HG03095 (cell line): ENCODE measurements around the gene SRPK1.

Source experiments
- ATAC-seq: cut with Tn5 transposase; IDR thresholded peaks from one replicate; pipeline ENCODE4 v1.9.1; 2021; ENCODE audit warnings: moderate library complexity; ENCODE audit not compliant: unreplicated experiment

Gene SRPK1

DNA sequence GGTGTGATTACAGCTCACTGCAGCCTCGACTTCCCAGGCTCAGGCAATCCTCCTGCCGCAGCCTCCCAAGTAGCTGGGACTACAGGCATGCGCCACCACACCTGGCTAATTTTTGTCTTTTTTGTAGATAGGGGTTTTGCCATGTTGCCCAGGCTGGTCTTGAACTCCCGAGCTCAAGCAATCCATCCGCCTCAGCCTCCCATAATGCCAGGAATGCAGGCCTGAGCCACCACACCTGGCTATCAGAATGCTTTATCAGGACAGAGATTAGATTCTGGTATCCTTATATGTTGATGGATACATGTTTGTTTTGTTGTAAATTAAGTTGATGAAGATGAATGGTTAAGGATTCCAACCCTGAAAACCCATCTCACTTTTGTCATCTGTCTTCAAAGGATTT, 91.6 kb downstream of the SRPK1 start:
- no peak for ATAC-seq

- no peak for ATAC-seq
These were observed 96.2 kb downstream of the SRPK1 start for GRCh38 chr6:35824552-35825192.

- no peak for ATAC-seq
These were observed 97.3 kb downstream of the SRPK1 start for GRCh38 chr6:35823601-35824000.

DNA sequence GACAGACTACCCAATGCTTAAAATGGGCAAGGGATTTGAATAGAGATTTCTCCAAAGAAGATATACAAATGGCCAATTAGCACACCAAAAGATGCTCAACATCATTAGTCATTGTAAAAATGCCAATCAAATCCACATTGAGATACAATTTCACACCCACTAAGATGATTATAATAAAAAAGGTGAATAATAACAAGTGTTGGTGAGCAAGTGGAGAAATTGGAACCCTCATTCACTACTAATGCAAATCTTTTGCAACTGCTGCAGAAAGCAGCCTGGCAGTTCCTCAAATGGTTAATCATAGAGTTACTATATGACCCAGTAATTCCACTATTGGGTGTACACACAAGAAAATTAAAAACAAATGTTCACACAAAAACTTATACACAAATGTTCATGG, 103.4 kb downstream of the SRPK1 start:
- ATAC-seq: no peak

DNA sequence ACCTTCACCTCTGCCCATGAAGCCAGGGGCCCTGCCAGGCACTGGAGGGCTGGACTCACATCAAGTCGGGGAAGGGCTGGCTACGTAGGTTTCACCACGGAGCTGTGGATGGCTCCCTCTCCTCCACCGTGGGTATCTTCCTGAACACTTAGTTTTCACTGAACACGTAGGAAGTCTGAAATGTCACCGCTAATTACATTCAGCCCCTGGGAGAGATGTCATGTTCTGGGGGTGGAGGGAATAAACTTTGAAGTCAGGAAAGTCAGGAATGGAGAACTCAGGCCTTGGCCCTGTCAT, 109.3 kb downstream of the SRPK1 start:
- no peak for ATAC-seq

DNA sequence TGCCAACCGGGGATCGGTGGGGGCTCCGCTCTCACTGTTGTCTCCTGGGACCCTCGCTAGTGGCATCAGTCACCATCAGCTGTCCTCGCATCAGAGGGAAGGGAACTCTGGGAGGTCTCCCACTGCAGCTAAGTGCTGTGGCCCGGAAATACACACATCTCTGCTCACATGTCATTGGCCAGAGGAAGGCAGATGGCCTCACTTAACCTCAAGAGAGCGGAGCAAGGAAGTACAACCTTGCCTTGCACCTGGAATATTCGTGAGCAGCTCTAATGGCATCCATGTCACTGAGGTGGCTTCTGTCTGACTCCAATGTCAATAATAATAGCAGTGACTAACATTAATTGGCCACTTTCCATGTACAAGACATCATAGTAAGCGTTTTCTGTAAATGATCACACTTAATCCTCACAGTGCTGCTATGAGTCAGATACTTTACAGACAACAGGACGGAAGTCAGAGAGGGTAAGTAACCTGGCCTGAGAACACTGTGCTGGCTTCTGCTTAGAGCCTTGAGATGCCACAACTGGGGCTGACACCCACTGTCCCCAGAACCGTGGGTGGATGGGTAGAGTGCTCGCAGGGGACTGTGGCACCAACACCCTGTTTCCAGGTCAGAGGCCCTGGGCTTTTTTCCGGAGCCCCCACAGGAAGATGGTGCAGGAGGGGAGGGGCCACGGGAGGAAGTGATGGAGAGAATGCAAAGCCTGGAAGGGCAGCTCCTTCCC, 109.8 kb downstream of the SRPK1 start:
- no peak for ATAC-seq

- no peak for ATAC-seq
These were observed 111.1 kb downstream of the SRPK1 start for GRCh38 chr6:35809809-35810208.

DNA sequence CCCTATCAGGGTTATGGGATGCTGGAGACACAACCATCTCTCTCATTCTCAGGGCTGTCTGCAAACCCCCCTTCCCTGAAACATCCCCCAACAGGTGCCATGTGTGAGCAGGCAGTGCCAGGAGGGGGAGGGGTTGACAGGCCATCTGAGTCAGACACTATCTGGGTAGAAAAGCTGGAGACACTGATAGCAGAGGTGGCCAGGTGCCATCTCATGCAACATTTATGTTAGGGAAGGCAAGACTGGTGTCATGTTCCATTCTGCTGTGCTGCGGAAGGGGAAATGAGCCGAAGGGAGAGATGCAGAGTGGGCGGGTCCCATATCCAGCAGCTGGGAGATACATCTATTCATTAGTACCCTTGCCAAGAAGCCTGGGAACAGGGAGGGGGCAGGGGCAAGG, 112.2 kb downstream of the SRPK1 start:
- ATAC-seq: no peak

GRCh38 chr6:35804996-35805736, 115.7 kb downstream of the SRPK1 start, which contains the start of gene LHFPL5:
LHFPL5 (plus strand) TSS chr6:35805352; CDS start chr6:35805671, 319 bp downstream.
- no peak for ATAC-seq

- ATAC-seq: no peak
These were observed 119.8 kb downstream of the SRPK1 start for GRCh38 chr6:35801148-35801547.

DNA sequence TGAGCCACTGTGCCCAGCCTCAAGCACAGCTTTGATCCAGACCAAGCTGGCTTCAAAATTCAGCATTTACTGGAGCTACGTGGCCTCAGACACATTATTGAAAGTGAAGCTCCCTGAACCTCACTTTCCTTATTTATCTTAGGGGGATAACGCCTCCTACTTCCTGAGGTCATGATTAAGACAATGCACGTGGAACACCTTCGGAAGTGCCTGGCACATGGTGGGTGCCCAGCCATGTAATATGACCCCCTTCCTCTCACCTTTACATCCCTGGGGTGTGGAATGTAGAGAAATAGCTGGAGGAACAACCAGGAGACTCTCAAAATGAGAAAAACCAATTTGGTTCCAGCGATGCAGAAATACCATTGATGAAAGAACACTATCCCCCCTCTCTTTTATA, 122.2 kb downstream of the SRPK1 start:
- no peak for ATAC-seq

DNA sequence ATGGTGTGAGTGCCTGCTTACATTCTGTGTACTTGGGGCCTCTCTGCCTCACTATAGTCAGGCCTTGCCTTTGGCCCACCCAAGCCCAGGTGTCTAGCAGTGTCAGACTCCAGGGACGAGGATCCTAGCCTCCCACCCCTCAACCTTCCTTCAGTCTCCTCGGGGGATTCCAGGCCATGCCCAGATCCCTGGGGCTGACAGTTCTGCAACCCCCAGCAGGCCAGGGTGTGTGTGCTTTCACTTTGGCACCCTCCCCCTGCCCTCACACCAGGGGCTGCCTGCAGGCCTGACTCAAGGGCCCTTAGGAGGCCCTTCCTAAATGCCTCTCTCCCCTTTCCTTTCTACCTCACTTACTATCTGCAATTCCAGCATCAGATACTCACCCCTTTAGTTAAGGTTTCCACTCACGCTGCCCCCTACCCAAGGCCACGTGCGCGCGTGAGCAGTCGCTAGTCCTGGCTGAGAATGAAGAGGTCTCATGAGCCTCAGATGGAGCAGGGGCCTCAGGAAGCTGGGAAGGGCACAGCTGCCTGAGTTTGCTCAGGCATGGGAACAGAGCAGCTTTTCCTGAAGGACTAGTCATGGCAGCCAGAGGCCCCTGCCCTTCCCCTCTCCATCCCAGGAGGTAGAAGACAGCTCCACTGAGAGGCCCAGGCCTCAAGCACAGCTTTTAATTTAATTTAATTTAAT, 122.9 kb downstream of the SRPK1 start:
- no peak for ATAC-seq

DNA sequence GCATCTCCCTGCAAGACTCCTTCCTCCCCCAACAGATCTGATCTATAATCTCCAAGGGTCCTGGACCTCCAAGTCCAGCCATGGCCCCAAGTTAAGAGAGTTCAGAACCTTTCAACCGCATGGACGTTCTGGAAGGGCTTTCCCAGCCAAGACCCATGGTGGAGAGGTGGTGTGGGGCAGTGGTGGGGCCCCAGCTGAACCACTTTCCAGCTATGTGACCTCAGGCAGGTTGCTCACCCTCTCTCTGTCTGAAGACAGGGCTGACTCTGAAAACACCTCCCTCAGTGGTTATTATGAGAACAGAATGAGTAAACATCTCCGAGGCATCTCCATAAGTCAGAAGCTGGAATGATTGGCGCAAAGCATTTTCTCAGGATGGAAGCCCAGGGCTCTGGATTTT, 124.7 kb downstream of the SRPK1 start:
- no peak for ATAC-seq

GRCh38 chr6:35795453-35796071, 125.3 kb downstream of the SRPK1 start:
- no peak for ATAC-seq

- ATAC-seq: no peak
These were observed 126.1 kb downstream of the SRPK1 start for GRCh38 chr6:35794536-35795452.

GRCh38 chr6:35790683-35791082, 130.2 kb downstream of the SRPK1 start:
- no peak for ATAC-seq

- ATAC-seq: no peak
These were observed 132.4 kb downstream of the SRPK1 start for GRCh38 chr6:35788423-35788982.

GRCh38 chr6:35787266-35788218, 133.4 kb downstream of the SRPK1 start:
- no peak for ATAC-seq

DNA sequence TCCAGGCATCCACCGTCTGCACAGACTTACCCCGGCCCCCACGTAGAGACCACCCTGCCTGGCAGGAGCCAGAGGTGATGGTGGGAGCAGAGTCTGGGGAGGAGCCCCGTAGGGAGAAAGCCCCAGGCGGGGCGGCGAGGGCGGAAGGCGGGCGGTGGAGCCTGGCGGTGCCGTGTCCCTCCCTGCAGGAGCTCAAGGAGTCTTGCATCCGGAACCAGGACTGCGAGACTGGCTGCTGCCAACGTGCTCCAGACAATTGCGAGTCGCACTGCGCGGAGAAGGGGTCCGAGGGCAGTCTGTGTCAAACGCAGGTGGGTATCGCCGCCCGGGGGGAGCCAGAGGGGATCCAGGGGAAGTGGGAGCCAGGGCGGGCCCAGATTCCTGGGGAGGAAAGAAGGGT, 134.1 kb downstream of the SRPK1 start:
- ATAC-seq: no peak
